K562 (cell line): Measurements from ENCODE around the gene PPM1F. TPM values are rescaled to one million over a fixed set of nuclear protein-coding genes. Genes with fewer than 3 reads are reported as not detected.
A peak's percentile ranks its signal among the peaks of the same experiment; 100 is the strongest.

Experiments used
- ARID3B ChIP-seq: fragments of 250-450 bp; sonication (Bioruptor Pico); IDR thresholded peaks from 2 replicates; pipeline ENCODE4 v1.4.0; 2020; ENCODE audit warnings: borderline replicate concordance
- DIDO1 ChIP-seq: fragments of 450-650 bp; IDR thresholded peaks from 2 replicates; pipeline ENCODE4 v1.6.1; 2016; ENCODE audit warnings: low read depth, missing biosample characterization, missing genetic modification characterization
- ETS1 ChIP-seq: conservative IDR thresholded peaks from 2 replicates; pipeline ENCODE4 v1.6.1; 2011; ENCODE audit warnings: low read depth, mild to moderate bottlenecking, low read length; ENCODE audit not compliant: control insufficient read depth
- HEY1 ChIP-seq: fragments of 250-450 bp; sonication (Bioruptor Pico); IDR thresholded peaks from 2 replicates; pipeline ENCODE4 v1.5.0; 2020; ENCODE audit warnings: mild to moderate bottlenecking, moderate library complexity, borderline replicate concordance
- HMGN3 ChIP-seq: IDR thresholded peaks from 2 replicates; pipeline ENCODE4 v1.6.1; 2011; ENCODE audit warnings: borderline replicate concordance, low read depth, mild to moderate bottlenecking, mixed read lengths, low read length; ENCODE audit not compliant: insufficient read length; ENCODE audit errors: extremely low read depth
- IRF2 ChIP-seq: sonication (generic); formaldehyde crosslinking; IDR thresholded peaks from 2 replicates; pipeline ENCODE4 v1.8.1; 2022; ENCODE audit warnings: mild to moderate bottlenecking, missing genetic modification reagents
- KLF13 ChIP-seq: fragments of 450-650 bp; IDR thresholded peaks from 2 replicates; pipeline ENCODE4 v1.6.1; 2016; ENCODE audit warnings: missing genetic modification characterization, low read depth, mild to moderate bottlenecking, missing compliant biosample characterization, moderate library complexity, borderline replicate concordance
- STAT6 ChIP-seq: sonication (generic); formaldehyde crosslinking; IDR thresholded peaks from 2 replicates; pipeline ENCODE4 v1.8.1; 2023; ENCODE audit warnings: mild to moderate bottlenecking, missing genetic modification reagents
- TAF15 ChIP-seq: fragments of 200-400 bp; formaldehyde crosslinking; IDR thresholded peaks from 2 replicates; pipeline ENCODE4 v1.6.1; 2017; ENCODE audit warnings: mild to moderate bottlenecking, low read depth, low read length, moderate library complexity
- THAP12 ChIP-seq: fragments of 250-450 bp; sonication (Bioruptor Pico); IDR thresholded peaks from 2 replicates; pipeline ENCODE4 v1.9.0; 2021; ENCODE audit warnings: mild to moderate bottlenecking, inconsistent platforms
- ZBTB2 ChIP-seq: fragments of 450-650 bp; IDR thresholded peaks from 2 replicates; pipeline ENCODE4 v1.6.1; 2016; ENCODE audit warnings: antibody characterized with exemption
- ZBTB34 ChIP-seq: fragments of 250-450 bp; sonication (Bioruptor Pico); IDR thresholded peaks from 2 replicates; pipeline ENCODE4 v1.8.0; 2021; ENCODE audit warnings: mild to moderate bottlenecking, moderate library complexity
- ZFP1 ChIP-seq: fragments of 450-650 bp; formaldehyde crosslinking; IDR thresholded peaks from 2 replicates; pipeline ENCODE4 v1.4.0; 2020; ENCODE audit warnings: mild to moderate bottlenecking, mixed read lengths
- ZNF311 ChIP-seq: fragments of 250-450 bp; sonication (Bioruptor Pico); IDR thresholded peaks from 2 replicates; pipeline ENCODE4 v1.4.0; 2020; ENCODE audit warnings: mild to moderate bottlenecking, moderate library complexity
- polyA plus RNA-seq, 8 experiments: library from polyadenylated mRNA; depleted of rRNA in 4 of 8; stranded (reverse) in 5 of 8; unstranded in 3 of 8; fragments of >200 nt; fragmentation: Nextera tagmentation in 2 of 8; fragmentation: Illumina TruSeq in 1 of 8; extraction: Ambion mirVana in 2 of 8; extraction: Trizol in 1 of 8; gene quantifications; 2 replicates each; pipeline versions ENCODE4 v1.2.1 to v1.2.3, GENCODE V29; 2011 to 2014; ENCODE audit warnings: inconsistent platforms in 1 of 8, missing spikeins in 1 of 8
- total RNA-seq, 7 experiments: library from RNA; depleted of rRNA in 6 of 7; stranded (reverse); fragments of >200 nt in 6 of 7; fragmentation: Illumina TruSeq in 2 of 7; extraction: Trizol in 2 of 7; gene quantifications; 2 replicates each; pipeline versions ENCODE4 v1.2.1 to v1.2.3, GENCODE V29; 2011 to 2021; ENCODE audit warnings: low replicate concordance in 1 of 7

Gene PPM1F
- total and polyA plus RNA-seq, 9 of the 15 experiments (the other 6 are each of a cell fraction or from before 2014, with no cell fraction given) = 2.1 to 159 (median 64.0) TPM

- TF ChIP-seq ZBTB2 (no peak), DIDO1 (tag) (no peak), ETS1 (0 out of 2 replicates have a peak, but pooled peaks have one; percentile 46), KLF13 (tag) (no peak), IRF2 (CRISPR knock-in tag) (0 out of 2 replicates have a peak, but pooled peaks have one; percentile 61), HEY1 (CRISPR knock-in tag) (no peak), ZNF311 (CRISPR knock-in tag) (no peak), TAF15 (peak; percentile 58; the same call in 1 of the 2 replicates), ZBTB34 (CRISPR knock-in tag) (no peak), THAP12 (CRISPR knock-in tag) (0 out of 2 replicates have a peak, but pooled peaks have one; percentile 11), ARID3B (CRISPR knock-in tag) (no peak), ZFP1 (CRISPR knock-in tag) (no peak), HMGN3 (peak; percentile 21), STAT6 (CRISPR knock-in tag) (0 out of 2 replicates have a peak, but pooled peaks have one; percentile 2)
These were observed 31.4 kb downstream of the PPM1F start (continued) for GRCh38 chr22:21921184-21921721.
